GM21529 (cell line): ENCODE measurements around the gene ICAM3.
"Not testable (repeated sequence)": the region's sequence is repeated elsewhere in the genome, so short reads cannot be mapped to it uniquely, and the experiment has no call there.

Experiments
- ATAC-seq: cut with Tn5 transposase; IDR thresholded peaks from one replicate; pipeline ENCODE4 v1.9.1; 2021; ENCODE audit not compliant: unreplicated experiment

The ICAM3 gene

GRCh38 chr19:10352764-10353671 lies 13.6 kb upstream of the ICAM3 start:
- no peak for ATAC-seq

GRCh38 chr19:10346509-10346908 lies 7.1 kb upstream of the ICAM3 start:
- no peak for ATAC-seq

GRCh38 chr19:10344780-10345179 lies 5.4 kb upstream of the ICAM3 start:
- no peak for ATAC-seq

GRCh38 chr19:10343495-10343894 lies 4.1 kb upstream of the ICAM3 start:
- no peak for ATAC-seq

- no peak for ATAC-seq
These were observed 553 bp upstream of the ICAM3 start for GRCh38 chr19:10339977-10340376.

GRCh38 chr19:10338940-10339339 lies 484 bp downstream of the ICAM3 start:
- no peak for ATAC-seq

GRCh38 chr19:10336725-10337124 lies 2.7 kb downstream of the ICAM3 start:
- not testable (repeated sequence) for ATAC-seq

GRCh38 chr19:10335352-10335985 lies 4.0 kb downstream of the ICAM3 start:
- ATAC-seq, result no peak

- no peak for ATAC-seq
These were observed 4.7 kb downstream of the ICAM3 start for GRCh38 chr19:10334588-10335351.

GRCh38 chr19:10333758-10334587 lies 5.5 kb downstream of the ICAM3 start:
- ATAC-seq, result peak; percentile 5

- ATAC-seq, result peak; percentile 84
These were observed 6.3 kb downstream of the ICAM3 start, which contains the start of gene RAVER1 for GRCh38 chr19:10332965-10333757. Gene RAVER1, minus strand, starts transcription at chr19:10333529. Its CDS starts 22 bp downstream, at chr19:10333507.

GRCh38 chr19:10332158-10332964 lies 7.1 kb downstream of the ICAM3 start:
- ATAC-seq, result no peak

GRCh38 chr19:10329555-10329954 lies 9.9 kb downstream of the ICAM3 start:
- ATAC-seq, result no peak

- ATAC-seq, result no peak
These were observed 10.6 kb downstream of the ICAM3 start for GRCh38 chr19:10328558-10329429.

- ATAC-seq, result no peak
These were observed 11.6 kb downstream of the ICAM3 start for GRCh38 chr19:10327793-10328192.

GRCh38 chr19:10325732-10326131 lies 13.7 kb downstream of the ICAM3 start:
- ATAC-seq, result no peak

GRCh38 chr19:10321874-10322835 lies 17.3 kb downstream of the ICAM3 start:
- ATAC-seq, result no peak
